ENCODE measurements around the gene WFDC2. TPM values are rescaled to one million over a fixed set of nuclear protein-coding genes. Genes with fewer than 3 reads are reported as not detected.

WFDC2 gene
- total RNA-seq, 4 donors from 2014 or later: 11.0 to 325 (median 38.8) TPM

- intact Hi-C loops (cut with DNase I; ENCODE audit: low total_unique reads): no loop called here
- 71 to 75% methylated on average over 5 of the region's 5 CpGs for WGBS, 2 donors (ENCODE audit: low coverage in 1 of 2)
- Histone ChIP-seq H3K4me1 (no peaks in the 10 kb centered on the region), H3K9me3 (no peaks in the 10 kb centered on the region), H3K36me3 (no peaks in the 10 kb centered on the region), H3K27ac (no peak overlapping the region), H3K4me3 (no peak overlapping the region), H3K27me3 (no peaks in the 10 kb centered on the region)
- no peak for DNase-seq
- in situ Hi-C loops (cut with MboI; ENCODE audit: low pct_ligation_motif_present in 1 of 4, low pct_unique_long_range_greater_than_20kb in 1 of 4, low sequenced_read_pairs in 3 of 4): no loop called here
- no peak for TF ChIP-seq POLR2AphosphoS5 (IDR thresholded peaks at IDR 0.05)
Observed at GRCh38 chr20:45510242-45510862, 40.8 kb downstream of the WFDC2 start.

GRCh38 chr20:45515147-45515913, 45.8 kb downstream of the WFDC2 start, which contains the start of gene SPINT3:
SPINT3 (minus strand) TSS chr20:45515622; CDS start chr20:45515608, 14 bp downstream.
- H3K9me3 ChIP-seq: no peaks in the 10 kb centered on the region
- intact Hi-C loops (cut with DNase I; ENCODE audit: low total_unique reads): no loop called here
- H3K4me1 ChIP-seq: no peaks in the 10 kb centered on the region
- TF ChIP-seq EP300 (IDR thresholded peaks at IDR 0.05; ENCODE audit: low read depth) (no peak), CTCF (IDR thresholded peaks at IDR 0.05) (no peak), POLR2AphosphoS5 (IDR thresholded peaks at IDR 0.05) (no peak), POLR2A (IDR thresholded peaks at IDR 0.05) (no peak)
- in situ Hi-C loops (cut with MboI; ENCODE audit: low pct_ligation_motif_present in 1 of 4, low pct_unique_long_range_greater_than_20kb in 1 of 4, low sequenced_read_pairs in 3 of 4): no loop called here
- H3K27ac ChIP-seq: no peak within 1 kb of the TSS
- H3K36me3 ChIP-seq: no peaks in the 10 kb centered on the region
- H3K27me3 ChIP-seq: no peaks in the 10 kb centered on the region
- 66 to 100% methylated on average over 1 to 5 of the region's 5 CpGs for WGBS, 2 donors (ENCODE audit: low coverage in 1 of 2)
- H3K4me3 ChIP-seq: no peak within 1 kb of the TSS
- no peak for DNase-seq

- intact Hi-C loops (cut with DNase I; ENCODE audit: low total_unique reads): no loop called here
- in situ Hi-C loops (cut with MboI; ENCODE audit: low pct_ligation_motif_present in 1 of 4, low pct_unique_long_range_greater_than_20kb in 1 of 4, low sequenced_read_pairs in 3 of 4): no loop called here
- Histone ChIP-seq H3K27me3 (no peaks in the 10 kb centered on the region), H3K27ac (no peak overlapping the region), H3K4me3 (no peak overlapping the region), H3K36me3 (no peaks in the 10 kb centered on the region), H3K4me1 (no peaks in the 10 kb centered on the region), H3K9me3 (no peaks in the 10 kb centered on the region)
- DNase-seq: no peak
- TF ChIP-seq POLR2AphosphoS5 (IDR thresholded peaks at IDR 0.05): no peak
- TF ChIP-seq EP300 (IDR thresholded peaks at IDR 0.05; ENCODE audit: low read depth): no peak
- TF ChIP-seq CTCF (IDR thresholded peaks at IDR 0.05): no peak
- 20 to 51% methylated on average over 1 to 2 of the region's 2 CpGs for WGBS, 2 donors (ENCODE audit: low coverage in 1 of 2)
Observed at GRCh38 chr20:45518282-45518681, 48.7 kb downstream of the WFDC2 start.

- Histone ChIP-seq H3K27ac (no peak overlapping the region), H3K4me1 (no peaks in the 10 kb centered on the region), H3K4me3 (no peak overlapping the region), H3K36me3 (no peaks in the 10 kb centered on the region), H3K27me3 (peaks cover 5% of the 10 kb centered on the region), H3K9me3 (no peaks in the 10 kb centered on the region)
- WGBS, 2 donors (ENCODE audit: low coverage in 1 of 2): 82 to 83% methylated on average over 1 of the region's 1 CpG
- TF ChIP-seq POLR2AphosphoS5 (IDR thresholded peaks at IDR 0.05) (no peak), POLR2A (IDR thresholded peaks at IDR 0.05) (no peak), CTCF (IDR thresholded peaks at IDR 0.05) (no peak), EP300 (IDR thresholded peaks at IDR 0.05; ENCODE audit: low read depth) (no peak)
- in situ Hi-C loops (cut with MboI; ENCODE audit: low pct_ligation_motif_present in 1 of 4, low pct_unique_long_range_greater_than_20kb in 1 of 4, low sequenced_read_pairs in 3 of 4) (no loop called here), intact Hi-C loops (cut with DNase I; ENCODE audit: low total_unique reads) (no loop called here)
- DNase-seq: no peak
Observed at GRCh38 chr20:45523821-45524220, 54.3 kb downstream of the WFDC2 start.

Measured in transverse colon (tissue), 4 donors.